SIG-M5 treated with dmso at 0.1 percent for 504 hours (cell line): ENCODE results near the gene KIRREL3.
A peak's percentile ranks its signal among the peaks of the same experiment; 100 is the strongest.

ENCODE experiments used
- DNase-seq: peaks from one replicate; lab custom pipeline; 2025; ENCODE audit not compliant: unreplicated experiment; lab: John Stamatoyannopoulos, UW

The KIRREL3 gene

GRCh38 chr11:126477535-126478305 is 522.9 kb downstream of the KIRREL3 start:
- DNase-seq, result no peak

- DNase-seq, result no peak
These were observed 523.6 kb downstream of the KIRREL3 start for GRCh38 chr11:126476977-126477376.

- DNase-seq, result no peak
These were observed 524.2 kb downstream of the KIRREL3 start for GRCh38 chr11:126476266-126476924.

GRCh38 chr11:126475014-126475991 is 525.3 kb downstream of the KIRREL3 start:
- DNase-seq, result no peak

- DNase-seq, result no peak
These were observed 526.4 kb downstream of the KIRREL3 start for GRCh38 chr11:126474220-126474619.

- DNase-seq, result no peak
These were observed 527.3 kb downstream of the KIRREL3 start for GRCh38 chr11:126473269-126473668.

- peak; percentile 4 for DNase-seq
These were observed 531.3 kb downstream of the KIRREL3 start for GRCh38 chr11:126469311-126469710.

GRCh38 chr11:126468102-126468521 is 532.5 kb downstream of the KIRREL3 start:
- no peak for DNase-seq

GRCh38 chr11:126467471-126467870 is 533.1 kb downstream of the KIRREL3 start:
- DNase-seq, result no peak

GRCh38 chr11:126467046-126467370 is 533.6 kb downstream of the KIRREL3 start:
- no peak for DNase-seq

GRCh38 chr11:126466236-126467045 is 534.1 kb downstream of the KIRREL3 start:
- DNase-seq, result no peak

- DNase-seq, result no peak
These were observed 534.9 kb downstream of the KIRREL3 start for GRCh38 chr11:126465573-126466188.

GRCh38 chr11:126464796-126465195 is 535.8 kb downstream of the KIRREL3 start:
- peak; percentile 23 for DNase-seq

GRCh38 chr11:126462422-126462821 is 538.1 kb downstream of the KIRREL3 start:
- no peak for DNase-seq

GRCh38 chr11:126461996-126462395 is 538.6 kb downstream of the KIRREL3 start:
- no peak for DNase-seq

GRCh38 chr11:126461096-126461440 is 539.5 kb downstream of the KIRREL3 start:
- no peak for DNase-seq

- no peak for DNase-seq
These were observed 540.0 kb downstream of the KIRREL3 start for GRCh38 chr11:126460417-126461095.

- DNase-seq, result no peak
These were observed 540.8 kb downstream of the KIRREL3 start for GRCh38 chr11:126459691-126460281.

- DNase-seq, result no peak
These were observed 542.8 kb downstream of the KIRREL3 start for GRCh38 chr11:126457817-126458216.
